GM18951 (cell line): ENCODE data around the gene PLIN5.
A peak's percentile ranks its signal among the peaks of the same experiment; 100 is the strongest.
"Not testable (repeated sequence)": the region's sequence is repeated elsewhere in the genome, so short reads cannot be mapped to it uniquely, and the experiment has no call there.

Experiments used
- POLR2A ChIP-seq: IDR thresholded peaks from 4 replicates; pipeline ENCODE4 v1.6.1; 2011; ENCODE audit warnings: mild to moderate bottlenecking; ENCODE audit not compliant: insufficient read length, insufficient read depth; ENCODE audit errors: extremely low read depth
- in situ Hi-C: fragments of 300-500 bp; cut with MboI; formaldehyde crosslinking; loops from one replicate; pipeline ENCODE4 v1.12.0; 2022; ENCODE audit warnings: low sequenced_read_pairs, mixed read lengths, inconsistent platforms; ENCODE audit not compliant: unreplicated experiment

The PLIN5 gene

GRCh38 chr19:4547303-4548237 lies 12.5 kb upstream of the PLIN5 start:
- TF ChIP-seq POLR2A, result no peak
- in situ Hi-C loops, result no loop called here

DNA sequence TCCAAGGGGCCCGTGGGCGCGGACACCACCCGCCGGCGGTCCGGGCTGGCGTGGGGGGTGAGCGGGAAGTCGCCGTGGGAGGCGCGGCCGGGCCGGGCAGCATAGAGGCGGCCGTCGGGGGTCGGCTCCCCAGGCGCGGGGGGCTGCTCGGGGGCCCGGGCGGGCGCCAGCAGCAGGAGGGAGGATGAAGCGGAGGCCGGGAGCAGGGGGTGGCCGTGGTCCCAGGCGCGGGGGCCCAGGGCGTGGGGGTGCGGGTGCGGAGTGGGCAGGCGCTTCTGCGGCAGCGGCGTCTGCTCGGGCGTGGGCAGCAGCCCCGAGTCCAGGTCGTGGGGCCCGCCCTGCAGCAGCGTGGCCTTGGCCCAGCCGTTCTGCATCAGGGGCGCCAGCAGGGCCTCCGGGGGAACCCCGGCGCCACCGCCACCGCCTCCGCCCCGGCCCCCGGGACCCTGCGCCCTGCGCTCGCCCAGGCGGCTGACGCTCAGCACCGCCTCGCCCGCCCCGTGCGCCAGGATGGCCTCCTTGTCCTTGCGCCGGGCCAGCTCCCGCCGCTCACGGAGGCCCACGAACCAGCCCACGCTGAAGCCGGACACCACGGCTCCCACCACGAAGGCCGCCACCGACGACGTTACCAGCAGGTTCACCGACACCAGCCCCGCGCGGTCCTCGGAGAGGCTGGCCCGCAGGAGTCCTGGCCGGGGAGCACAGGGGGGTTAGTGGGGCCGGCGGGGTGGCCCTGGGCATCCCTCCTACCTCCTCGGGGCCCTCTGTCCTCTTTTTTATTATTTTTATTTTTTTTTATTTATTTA lies 9.0 kb upstream of the PLIN5 start:
- no peak for TF ChIP-seq POLR2A
- in situ Hi-C loops, result no loop called here

- in situ Hi-C loops, result no loop called here
- TF ChIP-seq POLR2A, result no peak
These were observed 8.1 kb upstream of the PLIN5 start for GRCh38 chr19:4542896-4543841.

DNA sequence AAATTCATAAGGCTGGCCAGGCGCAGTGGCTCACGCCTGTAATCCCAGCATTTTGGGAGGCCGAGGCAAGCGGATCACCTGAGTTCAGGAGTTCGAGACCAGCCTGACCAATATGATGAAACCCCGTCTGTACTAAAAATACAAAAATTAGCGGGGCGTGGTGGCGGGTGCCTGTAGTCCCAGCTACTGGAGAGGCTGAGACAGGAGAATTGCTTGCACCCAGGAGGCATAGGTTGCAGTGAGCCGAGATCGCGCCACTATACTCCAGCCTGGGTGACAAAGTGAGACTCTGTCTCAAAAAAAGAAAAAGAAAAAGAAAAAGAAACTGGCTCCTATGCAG lies 6.8 kb upstream of the PLIN5 start:
- in situ Hi-C loops, result not testable (repeated sequence)

DNA sequence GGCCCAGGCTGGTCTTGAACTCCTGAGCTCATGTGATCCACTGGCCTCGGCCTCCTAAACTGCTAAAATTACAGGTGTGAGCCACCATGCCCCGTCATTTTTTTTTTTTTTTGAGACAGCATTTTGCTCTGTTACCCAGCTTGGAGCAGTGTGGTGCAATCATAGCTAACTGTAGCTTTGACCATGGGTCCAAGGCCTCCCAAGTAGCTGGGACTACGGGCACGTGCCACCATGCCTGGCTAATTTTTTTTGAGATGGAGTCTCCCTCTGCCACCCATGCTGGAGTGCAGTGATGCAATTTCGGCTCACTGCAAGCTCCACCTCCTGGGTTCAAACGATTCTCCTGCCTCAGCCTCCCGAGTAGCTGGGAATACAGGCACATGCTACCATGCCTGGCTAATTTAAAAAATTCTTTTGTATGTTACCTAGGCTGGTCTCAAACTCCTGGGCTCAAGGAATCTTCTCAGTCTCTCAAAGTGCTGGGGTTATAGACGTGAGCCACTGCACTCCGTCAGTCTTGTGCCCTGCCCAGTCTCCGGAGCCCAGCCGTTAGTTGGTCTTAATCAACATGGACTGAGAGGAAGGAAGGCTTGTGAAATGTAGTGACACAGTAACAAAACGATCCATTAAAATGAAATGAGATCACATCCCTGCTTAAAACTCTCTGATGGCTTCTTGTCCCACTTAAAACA lies 6.2 kb upstream of the PLIN5 start:
- in situ Hi-C loops, result no loop called here
- no peak for TF ChIP-seq POLR2A

DNA sequence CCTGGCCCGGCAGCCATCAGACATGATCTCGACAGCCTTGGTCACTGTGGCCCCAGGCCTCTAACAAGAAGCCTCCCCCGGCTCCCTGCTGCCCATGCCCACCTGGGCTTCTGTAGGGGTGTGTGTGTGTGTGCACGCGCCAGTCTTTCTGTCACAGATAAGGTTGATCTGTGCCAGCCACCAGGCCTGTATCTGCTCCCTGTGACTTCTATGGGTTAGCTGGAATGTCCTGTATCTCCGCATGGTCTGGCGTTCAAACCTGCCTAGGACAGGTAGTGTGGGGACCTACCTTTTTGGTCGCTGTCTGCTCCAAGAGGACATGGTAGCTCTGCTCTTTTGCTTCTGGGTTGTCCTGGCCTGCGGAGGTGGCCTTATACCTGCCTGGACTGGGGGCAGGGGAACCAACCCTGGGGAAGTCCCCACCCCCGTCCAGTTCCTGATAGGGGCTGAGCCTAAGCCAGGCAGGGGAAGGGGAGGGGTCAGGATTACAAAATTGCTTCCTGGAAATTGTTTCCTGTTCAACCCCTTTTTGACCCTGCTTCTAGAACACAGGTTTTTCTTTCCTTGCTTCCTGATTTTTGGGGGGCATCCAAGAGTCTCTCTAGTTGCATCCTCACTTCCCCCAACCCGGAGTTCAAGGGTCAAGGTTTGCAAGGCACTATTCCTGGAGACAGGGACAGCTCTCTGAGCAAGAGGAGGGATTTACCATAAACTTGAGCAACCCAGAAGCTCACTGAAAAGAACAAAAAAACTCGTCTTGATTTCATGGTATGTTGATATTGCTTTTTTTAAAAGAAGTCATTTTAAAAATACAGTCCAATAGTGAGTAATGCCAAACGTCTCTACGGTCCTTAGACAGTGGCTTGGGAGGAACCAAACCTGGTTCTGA lies 4.9 kb upstream of the PLIN5 start, which contains the start of gene LRG1:
TSS of gene LRG1 (minus strand) at position 344 of the 889 bp plus-strand sequence. CDS start at position 321, 23 bp downstream.
- in situ Hi-C loops, result no loop called here
- TF ChIP-seq POLR2A, result peak; percentile 31

DNA sequence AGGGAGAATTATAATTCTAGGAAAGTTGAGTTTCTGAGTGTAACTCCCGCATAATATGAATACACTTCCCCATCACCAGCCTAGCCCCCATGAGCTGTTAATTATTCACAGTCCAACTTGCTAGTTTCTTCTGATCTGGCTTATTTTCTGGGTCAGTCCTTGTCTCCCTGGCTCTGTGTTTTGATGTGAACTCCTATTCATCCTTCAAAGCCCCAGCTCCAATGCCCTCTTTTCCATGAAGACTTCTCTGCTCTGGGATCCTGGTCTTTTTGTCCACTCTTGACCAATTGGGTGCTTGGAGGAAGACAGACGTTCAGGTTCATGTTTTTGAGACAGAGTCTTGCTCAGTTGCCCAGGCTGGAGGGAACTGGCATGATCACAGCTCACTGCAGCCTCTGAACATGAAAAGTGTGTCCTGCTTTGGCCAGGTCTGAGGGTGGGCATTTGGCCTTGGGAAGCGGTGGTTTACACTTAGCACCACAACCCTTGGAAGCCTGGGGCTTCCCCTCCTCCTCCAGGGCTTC lies 4.2 kb upstream of the PLIN5 start:
- in situ Hi-C loops, result no loop called here
- no peak for TF ChIP-seq POLR2A

DNA sequence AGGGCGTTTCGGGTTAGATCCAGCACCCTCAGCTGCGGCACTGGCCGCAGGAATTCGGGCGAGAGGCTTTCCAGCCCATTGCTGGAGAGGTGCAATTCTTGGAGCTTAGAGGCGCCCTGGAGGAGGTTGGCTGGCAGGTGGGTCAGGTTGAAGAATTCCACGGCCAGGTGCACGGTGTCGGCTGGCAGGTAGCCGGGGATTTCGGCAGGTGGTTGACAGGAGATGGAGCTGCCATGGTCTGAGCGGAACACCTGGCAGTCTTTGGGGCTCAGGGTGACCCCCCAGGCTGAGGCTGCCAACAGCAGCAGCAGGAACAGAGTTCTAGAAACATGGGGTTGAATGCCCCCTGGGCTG lies 3.6 kb upstream of the PLIN5 start:
- in situ Hi-C loops, result no loop called here
- TF ChIP-seq POLR2A, result no peak

DNA sequence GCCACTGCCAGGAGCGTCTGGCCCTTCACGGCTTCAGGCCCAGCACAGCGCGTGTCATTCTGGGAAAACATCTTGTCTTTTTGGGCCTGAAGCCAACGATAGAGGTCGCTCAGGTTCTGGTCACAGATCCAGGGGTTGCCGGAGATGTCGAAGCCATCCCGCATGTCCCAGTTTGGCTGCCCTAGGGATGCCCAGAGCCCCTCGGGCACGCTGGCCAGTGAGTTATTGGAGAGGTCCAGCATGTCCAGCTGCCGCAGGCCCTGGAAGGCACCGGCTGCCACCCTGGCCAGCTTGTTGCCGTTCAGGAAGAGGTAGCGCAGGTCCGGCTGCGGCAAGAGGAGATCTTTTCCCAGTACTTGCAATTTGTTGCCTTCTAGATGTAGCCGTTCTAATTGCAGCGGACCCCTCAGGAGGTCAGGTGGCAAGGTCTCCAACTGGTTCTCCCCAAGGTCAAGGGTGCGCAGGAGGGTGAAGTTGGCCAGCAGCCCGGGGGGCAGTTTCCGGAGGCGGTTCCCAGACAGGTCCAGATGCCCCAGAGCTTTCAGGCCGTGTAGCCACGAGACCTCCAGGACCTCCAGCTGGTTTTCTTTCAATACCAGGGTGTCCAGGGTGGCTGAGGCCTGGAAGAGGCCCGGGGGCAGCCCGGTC lies 3.1 kb upstream of the PLIN5 start:
- no peak for TF ChIP-seq POLR2A
- in situ Hi-C loops, result no loop called here

- no peak for TF ChIP-seq POLR2A
- in situ Hi-C loops, result no loop called here
These were observed 1.8 kb upstream of the PLIN5 start for GRCh38 chr19:4536798-4537197.

- in situ Hi-C loops, result no loop called here
- no peak for TF ChIP-seq POLR2A
These were observed 1.1 kb downstream of the PLIN5 start for GRCh38 chr19:4533835-4534424.
